Femur (tissue), 1 donor: ENCODE measurements around the gene HKDC1.
"Not testable (repeated sequence)": the region's sequence is repeated elsewhere in the genome, so short reads cannot be mapped to it uniquely, and the experiment has no call there.

Source experiments
- DNase-seq: peaks from one replicate; pipeline ENCODE4 v3.0.0-alpha.2; 2017

HKDC1 gene

GRCh38 chr10:69220041-69220451, at the start of gene HKDC1:
TSS of gene HKDC1 (plus strand) at chr10:69220332. CDS start at chr10:69220436, 104 bp downstream.
- DNase-seq = no peak

- DNase-seq = no peak
These were observed 47.7 kb upstream of the HKDC1 start for GRCh38 chr10:69172241-69172982.

GRCh38 chr10:69175326-69175725, 44.8 kb upstream of the HKDC1 start:
- not testable (repeated sequence) for DNase-seq

GRCh38 chr10:69176823-69177222, 43.3 kb upstream of the HKDC1 start:
- DNase-seq = no peak

- DNase-seq = peak; percentile 27
These were observed 40.9 kb upstream of the HKDC1 start for GRCh38 chr10:69179089-69179742.

- peak; percentile 93 for DNase-seq
These were observed 40.2 kb upstream of the HKDC1 start, which contains the start of gene SUPV3L1 for GRCh38 chr10:69179743-69180524. TSS of gene SUPV3L1 (plus strand) at chr10:69180234. CDS start at chr10:69180292, 58 bp downstream.

- no peak for DNase-seq
These were observed 39.5 kb upstream of the HKDC1 start for GRCh38 chr10:69180525-69181204.

- no peak for DNase-seq
These were observed 38.7 kb upstream of the HKDC1 start for GRCh38 chr10:69181433-69181832.

- no peak for DNase-seq
These were observed 38.1 kb upstream of the HKDC1 start for GRCh38 chr10:69182005-69182404.

- DNase-seq = no peak
These were observed 33.6 kb upstream of the HKDC1 start for GRCh38 chr10:69186524-69186923.

- DNase-seq = no peak
These were observed 19.1 kb upstream of the HKDC1 start for GRCh38 chr10:69201045-69201444.

GRCh38 chr10:69202332-69202731, 17.8 kb upstream of the HKDC1 start:
- DNase-seq = no peak

GRCh38 chr10:69208761-69209160, 11.4 kb upstream of the HKDC1 start:
- no peak for DNase-seq

- no peak for DNase-seq
These were observed 10.2 kb upstream of the HKDC1 start for GRCh38 chr10:69209787-69210484.

GRCh38 chr10:69211104-69211503, 9.0 kb upstream of the HKDC1 start:
- DNase-seq = no peak

GRCh38 chr10:69211524-69211923, 8.6 kb upstream of the HKDC1 start:
- DNase-seq = no peak

- no peak for DNase-seq
These were observed 6.4 kb upstream of the HKDC1 start for GRCh38 chr10:69213591-69214311.

- no peak for DNase-seq
These were observed 5.4 kb upstream of the HKDC1 start for GRCh38 chr10:69214666-69215131.

- no peak for DNase-seq
These were observed 4.5 kb upstream of the HKDC1 start for GRCh38 chr10:69215405-69216171.

- DNase-seq = no peak
These were observed 3.5 kb upstream of the HKDC1 start for GRCh38 chr10:69216577-69217118.
